ENCODE measurements around the gene NR2F2.

Gene NR2F2

GRCh38 chr15:96320107-96320506 is 10.4 kb upstream of the NR2F2 start:
- DNase-seq (ENCODE audit: low spot score), result no peak

GRCh38 chr15:96320703-96321638 is 9.5 kb upstream of the NR2F2 start:
- no peak for DNase-seq (ENCODE audit: low spot score)

- DNase-seq (ENCODE audit: low spot score), result no peak
Measured at GRCh38 chr15:96321639-96322535, 8.6 kb upstream of the NR2F2 start.

DNA sequence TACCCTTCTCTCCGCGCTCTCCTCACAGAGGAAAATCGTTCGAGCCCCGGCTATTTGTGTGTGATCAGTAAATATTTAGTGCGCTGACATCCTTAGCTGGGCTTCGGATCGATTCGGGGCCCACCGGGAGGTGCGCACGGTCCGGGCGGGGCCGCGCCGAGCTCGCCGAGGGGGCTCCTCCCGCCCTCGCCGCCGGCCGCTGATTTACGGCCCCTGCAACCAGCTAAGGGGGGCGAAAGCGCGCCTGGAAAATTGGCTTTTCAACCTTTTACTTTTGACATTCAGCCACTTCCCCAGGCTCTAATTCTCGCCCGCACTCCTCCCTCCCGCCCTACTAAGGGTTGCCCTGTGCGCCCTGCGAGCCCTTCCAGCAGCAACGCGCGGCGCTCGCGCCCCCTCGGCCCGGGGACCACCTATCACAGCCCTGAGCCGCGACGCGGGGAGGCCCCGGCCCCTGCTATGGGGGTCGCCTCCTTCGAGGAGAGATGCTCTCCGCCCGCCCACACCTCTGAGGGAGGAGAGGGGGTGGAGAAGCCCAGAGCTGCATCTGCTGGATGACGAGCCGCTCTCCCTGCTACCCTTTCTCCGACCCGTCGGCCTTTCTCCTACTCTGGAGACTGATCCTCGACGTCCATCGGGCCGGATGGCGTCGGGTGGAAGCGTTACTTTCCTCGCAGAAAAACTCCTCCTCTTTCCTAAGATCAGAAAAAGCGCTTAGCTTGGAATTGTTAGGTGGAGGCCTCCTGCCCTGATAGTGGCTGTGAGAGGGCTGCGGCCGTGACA is 7.8 kb upstream of the NR2F2 start:
- DNase-seq (ENCODE audit: low spot score), result no peak

DNA sequence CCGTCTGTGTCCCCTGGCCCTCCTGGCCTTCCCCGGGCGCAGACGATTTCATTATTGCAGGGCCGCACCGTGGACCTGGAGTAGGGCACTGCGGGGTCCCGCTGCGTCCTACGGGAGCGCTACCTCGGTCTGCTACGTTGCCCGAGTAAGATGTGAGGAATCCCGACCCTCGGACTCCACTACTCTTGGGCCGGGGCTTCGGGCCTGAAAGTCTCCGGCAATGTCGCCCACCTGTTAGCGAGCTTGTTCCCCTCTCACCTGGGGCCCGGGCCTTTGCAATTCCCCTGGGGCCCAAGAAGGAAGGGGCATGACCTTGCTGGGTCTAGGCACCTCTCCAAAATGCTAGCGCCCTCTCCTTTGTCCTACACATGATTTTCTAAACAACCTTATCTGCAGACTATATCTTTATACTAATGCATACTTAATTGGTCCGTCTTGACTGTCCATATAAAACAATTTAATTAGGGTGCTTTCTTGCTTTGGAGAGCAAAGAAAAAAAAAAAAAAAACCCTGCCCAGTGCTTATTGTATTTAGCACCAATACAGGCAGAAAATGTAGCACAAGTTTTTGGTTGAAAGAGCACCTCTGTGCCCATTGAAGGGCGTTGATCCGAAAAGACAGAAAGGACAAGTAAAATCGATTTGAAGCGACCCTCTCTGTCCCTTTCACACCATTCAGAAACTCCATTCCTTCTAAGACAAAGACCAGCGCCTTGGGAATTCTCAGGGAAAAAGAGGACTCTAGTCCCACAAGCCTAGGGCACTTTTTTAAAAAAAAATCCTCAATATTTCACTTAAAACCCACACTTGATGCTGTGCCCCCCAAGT is 7.0 kb upstream of the NR2F2 start:
- DNase-seq (ENCODE audit: low spot score), result no peak

DNA sequence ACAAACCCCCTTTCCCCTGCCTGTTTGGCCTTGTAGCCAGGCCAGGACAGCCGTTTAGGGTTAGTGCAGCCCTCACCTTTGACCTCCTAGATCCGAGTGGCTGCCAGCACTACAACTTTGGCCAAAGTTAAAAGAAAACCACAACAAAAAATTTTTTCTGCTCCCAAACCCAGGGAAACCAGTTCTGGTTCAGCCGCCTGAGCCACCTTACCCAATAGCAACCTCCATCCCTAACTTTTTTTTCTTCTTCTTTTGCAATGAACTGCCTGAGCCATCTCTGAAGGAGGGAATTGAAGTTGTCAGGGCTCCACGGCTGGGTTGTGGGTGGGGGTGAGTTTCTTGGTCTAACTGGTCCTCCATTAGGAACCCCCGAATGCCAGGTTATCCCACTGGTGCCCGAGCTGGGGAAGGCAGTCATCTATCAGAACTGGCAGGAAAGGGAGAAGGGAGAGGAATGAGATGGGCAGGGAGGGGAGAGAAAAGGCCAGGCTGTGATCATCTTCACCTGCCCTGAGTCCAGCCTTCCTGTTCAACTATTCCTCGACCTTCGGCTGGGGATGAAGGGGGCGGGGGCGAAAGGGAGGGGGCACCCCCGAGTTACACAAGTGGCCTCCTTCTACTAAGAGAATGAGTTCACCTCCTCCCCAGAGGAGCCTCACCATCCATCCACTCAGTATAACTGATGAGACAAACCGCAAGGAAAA is 6.2 kb upstream of the NR2F2 start:
- DNase-seq (ENCODE audit: low spot score), result no peak

GRCh38 chr15:96324940-96325540 is 5.5 kb upstream of the NR2F2 start:
- no peak for DNase-seq (ENCODE audit: low spot score)

DNA sequence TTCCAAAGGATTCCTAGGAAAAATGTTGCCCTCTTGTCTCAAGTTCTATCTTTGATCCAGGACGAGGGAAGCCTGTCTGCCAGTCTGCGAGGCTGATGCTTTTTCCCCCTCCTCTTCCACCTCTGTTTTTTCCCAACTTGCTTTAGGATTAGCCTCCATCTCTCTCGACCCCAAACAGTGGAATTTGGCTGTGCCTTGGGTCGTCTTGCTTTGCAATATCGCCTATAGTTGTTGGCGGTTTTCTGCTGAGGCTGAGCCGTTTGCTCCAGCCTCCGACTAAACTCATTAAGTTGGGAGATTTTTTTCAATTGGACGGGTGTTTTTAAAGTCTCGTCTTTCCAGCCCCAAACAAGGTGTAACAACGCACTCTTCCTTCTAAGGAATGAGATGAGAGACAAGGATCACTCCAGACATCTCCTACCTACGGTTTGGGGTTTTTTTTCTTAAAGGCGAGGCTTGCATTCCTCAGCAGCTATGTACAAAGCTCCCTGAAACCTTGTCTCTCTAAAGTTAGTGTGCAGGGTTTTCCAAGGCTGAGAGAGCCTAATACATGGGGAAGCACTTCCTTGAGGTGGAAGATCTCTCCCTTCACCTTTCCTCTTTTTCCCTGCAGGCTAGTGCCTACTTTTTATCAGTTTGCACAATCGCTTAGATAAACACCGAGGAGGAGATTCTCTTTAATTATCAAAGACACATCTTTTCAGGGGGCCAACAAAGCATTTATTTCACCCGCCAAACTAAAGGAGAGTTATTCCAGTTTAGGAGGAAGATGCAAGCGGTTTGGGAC is 4.8 kb upstream of the NR2F2 start:
- DNase-seq (ENCODE audit: low spot score), result no peak

GRCh38 chr15:96326328-96327154 is 4.0 kb upstream of the NR2F2 start:
- DNase-seq (ENCODE audit: low spot score), result peak; percentile 70

- peak; percentile 75 for DNase-seq (ENCODE audit: low spot score)
Measured at GRCh38 chr15:96327155-96327741, 3.3 kb upstream of the NR2F2 start.

DNA sequence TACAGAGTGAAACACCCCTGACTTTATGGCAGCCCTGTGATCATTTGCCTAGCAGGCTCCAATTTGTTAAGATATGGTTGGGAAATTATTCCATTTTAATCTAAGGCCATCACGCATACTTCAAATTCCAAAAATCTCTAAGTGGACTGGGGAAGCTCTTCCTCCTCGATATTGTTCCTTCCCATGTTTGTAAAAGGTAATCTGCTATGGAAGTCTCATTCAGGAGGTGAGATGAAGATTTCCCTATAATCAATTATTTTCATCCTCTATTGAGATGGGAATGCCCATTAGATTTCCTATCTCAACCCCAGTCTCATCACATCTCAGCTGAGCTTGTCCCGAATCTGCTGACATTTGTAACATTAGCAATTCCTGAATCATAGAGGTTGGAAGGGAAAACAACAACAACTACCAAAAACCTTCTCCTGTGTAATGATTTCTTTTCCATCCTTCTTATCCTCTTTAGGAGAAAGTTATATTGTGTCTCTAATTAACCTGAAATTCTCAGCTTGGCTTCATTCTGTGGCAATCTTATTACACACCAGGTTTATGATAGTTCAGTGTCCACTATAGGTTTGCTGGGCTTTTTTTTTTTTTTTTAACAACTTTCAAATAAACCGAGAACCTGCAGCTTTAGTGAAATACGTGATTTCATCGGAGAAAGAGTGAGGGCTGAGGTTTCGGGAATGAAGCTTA is 2.2 kb upstream of the NR2F2 start:
- DNase-seq (ENCODE audit: low spot score), result no peak

DNA sequence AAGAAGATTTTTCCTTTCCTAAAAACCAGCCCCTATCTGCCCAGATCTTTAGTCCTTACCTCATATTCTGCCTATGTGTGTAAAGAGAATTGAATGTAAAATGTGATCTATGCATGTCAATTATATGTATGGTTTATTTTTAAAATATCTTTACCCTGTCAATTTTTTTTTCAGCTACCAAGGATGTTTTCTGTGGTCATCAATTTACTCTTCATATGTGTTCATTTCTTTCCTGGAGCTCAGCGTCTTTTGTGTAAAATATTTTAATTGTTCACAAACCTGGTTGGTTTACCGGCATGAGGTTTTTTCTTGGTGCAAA is 1.7 kb upstream of the NR2F2 start:
- no peak for DNase-seq (ENCODE audit: low spot score)

GRCh38 chr15:96329403-96329981 is 1.0 kb upstream of the NR2F2 start:
- DNase-seq (ENCODE audit: low spot score), result no peak

GRCh38 chr15:96330064-96330449 is 443 bp upstream of the NR2F2 start:
- no peak for DNase-seq (ENCODE audit: low spot score)

DNA sequence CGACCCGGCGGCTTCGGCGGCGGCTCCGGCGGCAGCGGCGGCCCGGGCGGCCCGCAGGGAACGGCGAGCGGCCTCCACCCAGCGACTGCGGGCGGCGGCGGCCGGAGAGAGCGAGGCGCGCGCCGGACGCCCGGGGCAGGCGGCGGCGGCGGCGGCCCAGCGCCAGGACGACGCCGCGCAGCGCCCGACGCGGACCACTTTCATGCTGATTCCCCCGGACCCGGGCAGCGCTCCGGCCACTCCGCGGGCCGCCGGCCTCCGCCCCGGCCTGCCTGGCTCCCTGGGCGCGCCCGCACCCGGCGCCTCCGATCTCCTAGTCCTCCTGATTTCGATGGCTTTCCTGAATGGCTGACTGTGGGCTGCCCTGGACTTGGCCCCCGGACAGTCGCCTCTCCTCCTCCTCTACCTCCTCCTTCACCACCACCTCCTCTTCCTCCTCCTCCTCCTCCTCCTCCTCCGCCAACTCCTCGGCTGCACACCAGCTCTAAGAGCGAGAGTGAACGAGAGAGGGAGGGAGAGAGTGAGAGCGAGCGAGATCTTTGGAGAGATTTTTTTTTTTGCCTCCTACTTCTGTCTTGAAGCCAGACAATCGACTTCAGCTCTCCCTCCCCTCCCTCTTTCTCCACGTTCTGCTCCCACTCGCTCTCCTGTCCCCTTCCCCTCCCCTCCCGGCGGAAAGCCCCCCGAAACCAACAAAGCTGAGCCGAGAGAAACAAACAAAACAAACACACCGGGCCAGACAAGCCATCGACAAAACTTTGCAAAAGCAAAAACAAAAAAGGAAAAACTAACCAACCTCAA is 844 bp downstream of the NR2F2 start:
- DNase-seq (ENCODE audit: low spot score), result no peak

GRCh38 chr15:96331945-96332636 is 1.6 kb downstream of the NR2F2 start:
- no peak for DNase-seq (ENCODE audit: low spot score)
